SJSA1 (cell line): Measurements from ENCODE around the gene SEC24A. TPM values are rescaled to one million over a fixed set of nuclear protein-coding genes. Genes with fewer than 3 reads are reported as not detected.
"Not testable (repeated sequence)": the region's sequence is repeated elsewhere in the genome, so short reads cannot be mapped to it uniquely, and the experiment has no call there.

ENCODE experiments used
- DNase-seq, 2 experiments: peaks; one replicate each; pipeline ENCODE4 v3.0.0-alpha.2; 2015 to 2020; ENCODE audit warnings: low spot score in 2 of 2, low read depth in 1 of 2
- H3K27ac ChIP-seq: fragments of 250-450 bp; sonication (Bioruptor Pico); 2 replicates; pipeline ENCODE4 v1.5.1; 2020; ENCODE audit warnings: mild to moderate bottlenecking, moderate library complexity
- H3K27me3 ChIP-seq: fragments of 250-450 bp; sonication (Bioruptor Pico); replicated peaks from 2 replicates; pipeline ENCODE4 v1.5.1; 2020; ENCODE audit warnings: mild to moderate bottlenecking, moderate library complexity
- H3K36me3 ChIP-seq: fragments of 250-450 bp; sonication (Bioruptor Pico); 2 replicates; pipeline ENCODE4 v1.5.1; 2020; ENCODE audit warnings: mild to moderate bottlenecking
- H3K4me1 ChIP-seq: fragments of 250-450 bp; sonication (Bioruptor Pico); replicated peaks from 2 replicates; pipeline ENCODE4 v1.6.1; 2021; ENCODE audit warnings: mild to moderate bottlenecking
- H3K4me3 ChIP-seq: fragments of 250-450 bp; sonication (Bioruptor Pico); 2 replicates; pipeline ENCODE4 v1.5.1; 2020; ENCODE audit warnings: mild to moderate bottlenecking
- H3K9me3 ChIP-seq: fragments of 250-450 bp; sonication (Bioruptor Pico); replicated peaks from 2 replicates; pipeline ENCODE4 v1.5.1; 2020; ENCODE audit warnings: mild to moderate bottlenecking
- total RNA-seq: library from RNA; depleted of rRNA; stranded (reverse); fragments of >200 nt; shearing (Covaris generic); gene quantifications from 2 replicates; pipeline ENCODE4 v1.2.3, GENCODE V29; 2014; rRNA removed

The SEC24A gene
- total RNA-seq: 20.8 and 30.4 TPM in 2 replicates

DNA sequence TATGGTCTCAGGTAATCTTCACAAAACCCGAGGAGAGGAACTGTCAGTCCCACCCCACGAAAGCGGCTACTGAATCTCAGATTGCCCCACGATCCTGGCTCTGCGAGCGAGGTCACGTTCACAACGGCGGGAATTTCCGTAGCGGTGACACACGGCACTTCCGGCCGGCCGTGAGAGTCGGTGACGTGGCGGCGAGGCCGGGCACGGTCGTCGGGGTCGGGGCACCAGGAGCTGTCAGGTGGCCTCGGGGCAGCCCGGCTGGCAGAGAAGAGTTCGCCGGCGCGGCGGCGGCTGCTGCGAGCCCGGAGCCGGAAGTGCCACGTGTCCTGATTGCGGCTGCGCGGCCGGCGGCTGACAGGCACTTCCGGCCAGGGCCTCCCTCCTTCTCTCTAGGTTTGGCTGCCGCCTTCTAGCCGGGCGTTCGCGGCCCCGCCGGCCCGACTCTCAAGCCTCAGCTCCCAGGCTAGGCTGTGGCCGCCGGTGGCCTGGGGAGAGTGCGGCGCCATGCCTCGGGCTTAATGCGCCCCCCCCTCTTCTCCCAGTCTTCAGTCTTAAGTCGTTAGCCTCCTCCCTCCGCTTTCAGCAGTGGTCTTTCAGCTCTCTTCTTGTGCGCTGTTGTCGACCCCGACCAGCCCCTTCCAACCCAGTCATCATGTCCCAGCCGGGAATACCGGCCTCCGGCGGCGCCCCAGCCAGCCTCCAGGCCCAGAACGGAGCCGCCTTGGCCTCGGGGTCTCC lies at the start of gene SEC24A:
Gene SEC24A, plus strand, starts transcription at position 361 of the 738 bp plus-strand sequence. Its CDS starts 292 bp downstream, at position 653.
- H3K4me1 ChIP-seq: peaks cover 17% of the 10 kb centered on the region
- H3K27me3 ChIP-seq: no peaks in the 10 kb centered on the region
- peak within 1 kb of the TSS; percentile 82 for H3K4me3 ChIP-seq
- DNase-seq: peak; percentile 94 to 97
- H3K9me3 ChIP-seq: no peaks in the 10 kb centered on the region
- peak within 1 kb of the TSS; percentile 90 for H3K27ac ChIP-seq
- H3K36me3 ChIP-seq: peaks cover 24% of the 10 kb centered on the region

DNA sequence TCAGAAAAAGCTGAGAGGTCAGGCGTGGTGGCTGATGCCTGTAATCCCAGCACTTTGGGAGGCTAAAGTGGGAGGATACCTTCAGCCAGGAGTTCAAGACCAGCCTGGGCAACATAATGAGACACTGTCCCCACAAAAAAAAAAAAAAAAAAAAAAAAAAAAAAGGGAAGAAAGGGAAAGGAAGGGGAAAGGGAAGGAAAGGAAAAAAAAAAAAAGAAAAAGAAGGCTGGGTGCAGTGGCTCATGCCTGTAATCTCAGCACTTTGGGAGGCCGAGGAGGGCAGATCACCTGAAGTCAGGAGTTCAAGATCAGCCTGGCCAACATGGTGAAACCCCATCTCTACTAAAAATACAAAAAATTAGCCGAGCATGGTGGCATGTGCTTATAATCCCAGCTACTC lies 48.8 kb upstream of the SEC24A start:
- H3K27ac ChIP-seq, H3K27me3 ChIP-seq, H3K9me3 ChIP-seq, H3K4me1 ChIP-seq, H3K4me3 ChIP-seq: not testable (repeated sequence)
- DNase-seq: peak in 1 of 2 experiments; percentile 3
- peaks cover 31% of the 10 kb centered on the region for H3K36me3 ChIP-seq

DNA sequence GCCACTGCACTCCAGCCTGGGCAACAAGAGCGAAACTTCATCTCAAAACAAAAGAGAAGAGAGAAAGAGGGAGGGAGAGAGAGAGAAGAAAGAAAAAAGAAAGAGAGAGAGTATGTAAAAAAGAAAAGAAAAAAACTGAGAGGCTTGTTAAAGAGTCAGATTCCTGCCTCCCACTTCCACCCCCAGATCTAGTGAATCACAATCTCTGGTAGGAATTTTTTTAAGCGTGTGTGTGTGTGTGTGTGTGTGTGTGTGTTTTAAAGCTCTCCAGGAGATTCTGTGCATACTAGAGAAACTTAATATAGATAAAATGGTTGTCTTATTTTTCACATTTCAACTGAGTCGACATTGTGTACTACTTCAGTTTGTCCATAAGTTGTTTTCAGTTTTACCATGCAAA lies 48.0 kb upstream of the SEC24A start:
- H3K27ac ChIP-seq: no peak overlapping the region

DNA sequence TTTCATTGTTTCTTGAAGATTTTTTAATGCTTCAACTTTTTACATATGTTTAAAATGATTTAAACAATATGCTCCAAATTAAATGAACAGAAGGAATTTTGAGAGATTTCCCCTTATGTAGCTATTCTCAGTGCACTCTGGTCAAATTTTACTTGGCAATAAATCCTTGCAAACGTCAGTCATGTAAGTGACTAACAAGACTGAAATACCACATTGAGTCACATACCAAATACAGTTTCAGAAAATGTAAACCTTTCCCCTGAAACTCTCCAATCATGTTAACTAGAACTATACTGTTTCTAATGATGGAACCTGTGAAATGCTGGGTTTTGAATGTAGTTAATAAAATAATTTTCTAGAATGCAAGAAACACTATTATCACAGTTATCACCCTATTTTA lies 45.5 kb upstream of the SEC24A start:
- H3K27me3 ChIP-seq: no peaks in the 10 kb centered on the region
- H3K9me3 ChIP-seq: no peaks in the 10 kb centered on the region
- DNase-seq: no peak
- H3K4me3 ChIP-seq: no peak overlapping the region
- no peak overlapping the region for H3K27ac ChIP-seq
- peaks cover 4% of the 10 kb centered on the region; the same call in 1 of the 2 replicates for H3K4me1 ChIP-seq
- peaks cover 64% of the 10 kb centered on the region for H3K36me3 ChIP-seq

More for the DNA sequence above, 48.0 kb upstream of the SEC24A start:
- peak in 1 of 2 experiments; percentile 1 for DNase-seq
- Histone ChIP-seq H3K9me3 (no peaks in the 10 kb centered on the region), H3K4me1 (peaks cover 4% of the 10 kb centered on the region; the same call in 1 of the 2 replicates), H3K27me3 (no peaks in the 10 kb centered on the region), H3K36me3 (peaks cover 39% of the 10 kb centered on the region), H3K4me3 (no peak overlapping the region)

DNA sequence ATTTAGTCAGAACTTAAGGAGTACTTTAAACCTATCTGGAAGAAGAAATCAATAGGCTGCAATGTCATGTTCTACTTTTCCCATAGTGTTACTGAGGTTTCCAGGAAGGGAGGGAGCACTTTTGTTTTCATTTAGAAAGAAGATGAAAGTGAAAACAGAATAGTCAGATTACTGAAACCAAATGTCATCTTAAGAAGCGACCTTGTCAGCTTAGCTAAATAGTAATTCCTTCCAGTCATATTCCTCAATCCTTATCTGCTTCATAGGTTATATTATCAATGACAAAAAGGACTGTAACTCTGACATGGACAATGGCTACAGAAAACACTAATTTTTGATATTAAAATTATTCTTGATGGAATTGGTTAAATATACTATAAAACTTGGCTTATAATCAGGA lies 43.7 kb upstream of the SEC24A start:
- no peaks in the 10 kb centered on the region for H3K9me3 ChIP-seq
- peaks cover 81% of the 10 kb centered on the region for H3K36me3 ChIP-seq
- no peaks in the 10 kb centered on the region for H3K27me3 ChIP-seq
- DNase-seq: no peak
- H3K4me1 ChIP-seq: peaks cover 4% of the 10 kb centered on the region; the same call in 1 of the 2 replicates
- H3K4me3 ChIP-seq: no peak overlapping the region
- no peak overlapping the region for H3K27ac ChIP-seq

DNA sequence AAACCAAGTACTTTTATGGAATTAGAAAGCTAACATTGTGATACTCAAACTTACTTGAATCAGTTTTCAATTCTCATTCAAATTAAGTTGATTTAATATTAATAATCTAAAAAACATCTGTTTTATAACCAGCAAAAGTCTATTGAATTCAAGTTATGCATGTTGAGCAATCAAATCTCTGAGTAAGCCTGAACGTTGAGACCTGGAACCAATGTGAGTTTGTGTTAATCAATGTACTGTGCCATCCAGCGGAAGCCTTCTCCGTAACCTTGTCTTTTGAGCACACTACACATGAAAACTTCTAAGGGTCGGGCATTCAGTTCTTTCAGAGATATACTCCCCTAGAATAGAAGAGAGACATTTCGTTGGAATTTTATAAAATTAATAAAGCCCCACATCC lies 41.9 kb upstream of the SEC24A start:
- no peaks in the 10 kb centered on the region for H3K9me3 ChIP-seq
- H3K4me3 ChIP-seq: no peak overlapping the region
- DNase-seq: no peak
- H3K36me3 ChIP-seq: peaks cover 90% of the 10 kb centered on the region
- H3K27ac ChIP-seq: no peak overlapping the region
- H3K27me3 ChIP-seq: no peaks in the 10 kb centered on the region
- peaks cover 4% of the 10 kb centered on the region; the same call in 1 of the 2 replicates for H3K4me1 ChIP-seq

DNA sequence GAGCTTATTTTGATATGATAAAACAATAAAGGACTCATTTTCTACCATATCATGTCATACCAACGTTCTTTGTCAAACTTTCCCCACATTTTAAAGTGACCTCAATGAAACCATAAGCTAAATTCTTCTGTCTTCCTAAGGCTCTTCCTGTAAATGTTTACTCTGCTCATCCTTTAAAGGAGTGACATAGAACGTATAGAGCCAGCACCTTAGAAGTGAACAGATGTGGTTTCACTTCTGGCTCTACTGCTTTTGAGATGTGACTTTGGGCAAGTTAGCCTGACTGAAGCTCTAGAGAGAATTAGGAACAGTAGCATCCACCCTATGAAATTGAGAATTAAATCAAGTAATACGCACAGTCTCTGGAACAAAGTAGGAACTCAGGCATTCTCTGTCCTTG lies 40.0 kb upstream of the SEC24A start:
- no peak for DNase-seq
- Histone ChIP-seq H3K4me1 (no peaks in the 10 kb centered on the region), H3K27me3 (no peaks in the 10 kb centered on the region), H3K4me3 (no peak overlapping the region), H3K36me3 (peaks cover 89% of the 10 kb centered on the region), H3K9me3 (no peaks in the 10 kb centered on the region), H3K27ac (no peak overlapping the region)

DNA sequence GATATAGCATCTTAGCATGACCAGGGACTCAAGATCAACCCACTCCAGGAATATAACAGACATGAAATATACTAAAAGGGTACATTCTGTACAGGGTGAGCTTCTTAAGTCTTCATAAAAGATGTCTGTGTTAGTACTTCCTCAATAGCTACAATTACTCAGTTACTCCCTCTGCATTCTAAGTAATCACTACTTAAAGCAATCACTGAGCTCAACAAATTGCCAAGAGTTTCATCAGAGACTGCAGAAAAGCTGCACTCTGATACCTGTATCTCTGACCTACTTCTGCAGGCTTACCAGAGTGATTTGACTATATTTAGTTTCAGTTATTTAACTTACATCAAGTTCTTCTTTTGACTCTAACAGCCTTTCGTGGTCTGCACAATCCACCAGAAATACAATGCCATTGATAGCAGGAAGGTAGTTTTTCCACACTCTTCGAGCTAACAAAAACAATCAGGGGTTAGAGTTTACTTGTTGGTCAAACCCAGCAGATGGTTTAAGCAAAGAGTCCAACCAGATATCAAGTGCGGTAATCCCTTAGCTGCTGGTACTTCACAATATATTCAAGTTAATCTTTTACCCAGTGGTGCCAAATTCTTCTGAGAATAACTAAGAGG lies 39.2 kb upstream of the SEC24A start:
- DNase-seq: no peak
- Histone ChIP-seq H3K4me1 (no peaks in the 10 kb centered on the region), H3K36me3 (peaks cover 85% of the 10 kb centered on the region), H3K27ac (no peak overlapping the region), H3K27me3 (no peaks in the 10 kb centered on the region), H3K4me3 (no peak overlapping the region), H3K9me3 (no peaks in the 10 kb centered on the region)

DNA sequence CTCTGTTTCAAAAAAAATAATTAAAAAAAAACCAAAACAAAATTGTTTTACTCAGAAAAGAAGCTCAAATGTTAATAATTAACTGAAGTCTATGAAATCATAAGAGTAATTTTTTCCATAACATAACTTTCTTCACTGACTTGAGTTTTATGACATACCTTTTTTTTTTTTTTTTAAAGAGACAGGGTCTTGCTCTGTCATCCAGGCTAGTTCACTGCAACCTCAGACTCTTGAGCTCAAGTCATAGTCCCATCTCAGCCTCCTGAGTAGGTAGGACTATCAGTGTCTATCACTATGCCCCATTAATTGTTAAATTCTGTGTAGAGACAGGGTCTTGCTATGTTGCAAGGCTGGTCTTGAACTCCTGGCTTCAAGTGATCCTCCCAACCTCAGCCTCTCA lies 37.9 kb upstream of the SEC24A start:
- DNase-seq: no peak
- H3K4me1 ChIP-seq: no peaks in the 10 kb centered on the region
- no peaks in the 10 kb centered on the region for H3K27me3 ChIP-seq
- H3K9me3 ChIP-seq: no peaks in the 10 kb centered on the region
- H3K36me3 ChIP-seq: peaks cover 84% of the 10 kb centered on the region
- H3K4me3 ChIP-seq: no peak overlapping the region
- H3K27ac ChIP-seq: no peak overlapping the region

DNA sequence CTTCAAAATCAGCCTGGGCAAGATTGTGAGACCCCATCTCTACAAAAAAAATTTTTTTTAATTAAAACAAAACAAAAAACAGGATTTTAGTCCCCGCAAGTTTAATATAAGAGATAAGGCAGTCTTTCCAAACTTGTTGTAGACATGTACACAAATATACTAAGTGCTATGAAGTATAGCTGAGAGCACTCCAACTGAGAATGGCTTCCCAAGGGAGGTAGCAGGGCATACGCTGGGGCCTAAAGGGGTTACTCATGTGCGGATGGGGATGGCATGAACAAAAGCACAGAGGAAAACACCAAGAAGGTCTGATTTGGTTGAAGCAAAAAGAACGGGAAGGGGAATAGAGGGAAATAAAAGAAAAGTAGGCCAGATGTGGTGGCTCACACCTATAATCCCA lies 37.1 kb upstream of the SEC24A start:
- H3K27ac ChIP-seq: no peak overlapping the region
- H3K27me3 ChIP-seq: no peaks in the 10 kb centered on the region
- peaks cover 82% of the 10 kb centered on the region for H3K36me3 ChIP-seq
- no peak for DNase-seq
- no peaks in the 10 kb centered on the region for H3K4me1 ChIP-seq
- no peak overlapping the region for H3K4me3 ChIP-seq
- H3K9me3 ChIP-seq: no peaks in the 10 kb centered on the region

DNA sequence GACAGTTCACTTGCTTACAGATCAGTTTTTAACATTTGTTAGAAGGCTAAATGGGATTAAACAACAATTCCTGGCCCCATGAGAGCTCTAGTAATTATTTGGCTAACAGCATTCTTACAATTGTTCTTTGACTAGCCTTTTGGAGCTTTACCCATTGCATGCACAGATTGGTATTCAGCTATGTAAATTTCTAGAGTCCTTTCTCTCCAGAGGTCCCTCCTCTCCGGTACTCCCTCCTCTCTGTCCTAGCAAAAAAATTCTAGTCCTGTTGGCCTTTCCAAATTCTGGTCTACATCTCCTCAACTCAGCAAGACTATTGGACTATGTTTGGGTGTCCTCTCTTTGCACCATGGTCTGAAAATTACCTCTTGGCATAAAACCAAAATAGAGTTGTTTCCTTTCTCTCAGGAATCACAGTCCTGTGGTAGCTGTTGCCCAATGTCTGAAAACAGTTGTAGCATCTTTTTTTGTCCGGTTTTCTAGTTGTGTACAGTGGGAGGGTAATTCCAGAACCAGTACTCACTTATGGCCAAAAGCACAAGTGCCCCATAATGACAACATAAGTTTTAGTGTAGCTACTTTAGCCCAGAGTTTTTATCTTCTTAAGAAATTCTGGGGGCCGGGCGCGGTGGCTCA lies 34.0 kb upstream of the SEC24A start:
- Histone ChIP-seq H3K4me1 (no peaks in the 10 kb centered on the region), H3K9me3 (no peaks in the 10 kb centered on the region), H3K36me3 (peaks cover 77% of the 10 kb centered on the region), H3K27ac (no peak overlapping the region), H3K27me3 (no peaks in the 10 kb centered on the region), H3K4me3 (no peak overlapping the region)
- no peak for DNase-seq

DNA sequence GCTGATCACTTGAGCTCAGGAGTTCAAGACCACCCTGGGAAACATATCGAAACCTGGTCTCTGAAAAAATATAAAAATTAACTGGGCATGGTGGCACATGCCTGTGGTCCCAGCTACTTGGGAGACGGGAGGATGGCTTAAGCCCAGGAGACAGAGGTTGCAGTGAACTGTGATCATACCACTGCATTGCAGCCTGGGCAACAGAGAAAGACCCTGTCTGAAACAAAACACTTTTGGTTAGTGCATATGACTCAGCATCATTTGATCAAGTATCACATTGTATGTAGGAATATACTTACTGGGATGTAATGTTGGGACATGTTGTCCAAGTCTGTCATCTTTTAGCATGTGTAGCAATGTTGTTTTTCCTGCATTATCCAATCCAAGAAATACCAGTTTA lies 28.0 kb upstream of the SEC24A start:
- no peaks in the 10 kb centered on the region for H3K4me1 ChIP-seq
- H3K4me3 ChIP-seq: no peak overlapping the region
- no peak for DNase-seq
- H3K27ac ChIP-seq: no peak overlapping the region
- peaks cover 77% of the 10 kb centered on the region for H3K36me3 ChIP-seq
- H3K27me3 ChIP-seq: no peaks in the 10 kb centered on the region
- no peaks in the 10 kb centered on the region for H3K9me3 ChIP-seq

DNA sequence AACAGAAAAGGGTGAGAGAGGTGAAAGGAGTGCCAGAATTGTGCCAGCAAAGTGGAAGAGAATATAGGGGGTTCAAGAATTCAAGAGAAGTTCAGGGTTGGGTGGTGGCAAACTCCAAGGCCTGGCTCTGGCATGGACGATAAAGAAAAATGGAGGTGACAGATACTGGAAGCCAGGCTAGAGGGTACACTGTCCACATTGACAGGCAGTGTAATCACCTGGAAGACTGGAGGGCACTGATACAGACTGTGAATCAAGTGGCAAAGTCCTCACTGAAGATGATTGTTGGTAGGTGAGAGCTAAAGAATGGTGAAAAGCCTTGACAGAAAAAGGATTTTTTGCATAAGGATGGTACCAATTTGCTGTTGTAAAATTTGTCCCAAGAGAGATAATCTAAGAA lies 23.0 kb upstream of the SEC24A start:
- Histone ChIP-seq H3K27ac (no peak overlapping the region), H3K27me3 (no peaks in the 10 kb centered on the region), H3K4me3 (no peak overlapping the region), H3K36me3 (peaks cover 38% of the 10 kb centered on the region), H3K4me1 (no peaks in the 10 kb centered on the region), H3K9me3 (no peaks in the 10 kb centered on the region)
- DNase-seq: peak in 1 of 2 experiments; percentile 16
